HG03175 (cell line): Measurements from ENCODE around the gene PIK3C2G.
"Not testable (repeated sequence)": the region's sequence is repeated elsewhere in the genome, so short reads cannot be mapped to it uniquely, and the experiment has no call there.

Experiments
- ATAC-seq: cut with Tn5 transposase; IDR thresholded peaks from one replicate; pipeline ENCODE4 v1.9.1; 2021; ENCODE audit warnings: mild to moderate bottlenecking, moderate library complexity; ENCODE audit not compliant: unreplicated experiment

The PIK3C2G gene

GRCh38 chr12:18689771-18690170 is 428.5 kb downstream of the PIK3C2G start:
- ATAC-seq: no peak

- no peak for ATAC-seq
Measured at GRCh38 chr12:18690653-18691052, 429.3 kb downstream of the PIK3C2G start.

GRCh38 chr12:18693986-18694385 is 432.7 kb downstream of the PIK3C2G start:
- ATAC-seq: not testable (repeated sequence)

- ATAC-seq: no peak
Measured at GRCh38 chr12:18696971-18697602, 435.8 kb downstream of the PIK3C2G start.
